Loucy (cell line): ENCODE results near the gene APOD.

ENCODE experiments used
- CTCF ChIP-seq: fragments of 200-600 bp; sonication (generic); conservative IDR thresholded peaks from 2 replicates; pipeline ENCODE4 v1.5.1; 2014; ENCODE audit warnings: mild to moderate bottlenecking, antibody characterized with exemption, low read length
- EZH2phosphoT487 ChIP-seq: fragments of 200-600 bp; IDR thresholded peaks from 2 replicates; pipeline ENCODE4 v1.6.1; 2018; ENCODE audit warnings: antibody characterized with exemption, mild to moderate bottlenecking, moderate library complexity, borderline replicate concordance

- TF ChIP-seq CTCF, result no peak
- TF ChIP-seq EZH2phosphoT487, result no peak
These were observed 43.2 kb downstream of the APOD start for GRCh38 chr3:195540511-195540910.
